GM19467 (cell line): ENCODE data around the gene CHST1.

Experiments
- ATAC-seq: cut with Tn5 transposase; IDR thresholded peaks from one replicate; pipeline ENCODE4 v1.9.1; 2021; ENCODE audit warnings: mild to moderate bottlenecking, moderate library complexity; ENCODE audit not compliant: unreplicated experiment

CHST1 gene

GRCh38 chr11:45665206-45665932 is at the start of gene CHST1:
CHST1 (minus strand) TSS chr11:45665622; CDS start chr11:45650923, 14,699 bp downstream.
- no peak for ATAC-seq

- no peak for ATAC-seq
These were observed 48.2 kb upstream of the CHST1 start for GRCh38 chr11:45713573-45713972.

- ATAC-seq = no peak
These were observed 45.1 kb upstream of the CHST1 start for GRCh38 chr11:45710561-45710960.

GRCh38 chr11:45708887-45709663 is 43.7 kb upstream of the CHST1 start:
- no peak for ATAC-seq

- no peak for ATAC-seq
These were observed 39.2 kb upstream of the CHST1 start for GRCh38 chr11:45704635-45705034.

- ATAC-seq = no peak
These were observed 38.7 kb upstream of the CHST1 start for GRCh38 chr11:45704133-45704532.

- no peak for ATAC-seq
These were observed 37.1 kb upstream of the CHST1 start for GRCh38 chr11:45702511-45702910.

GRCh38 chr11:45698777-45699497 is 33.5 kb upstream of the CHST1 start:
- ATAC-seq = no peak

GRCh38 chr11:45692808-45693453 is 27.5 kb upstream of the CHST1 start:
- ATAC-seq = no peak

GRCh38 chr11:45688472-45689033 is 23.1 kb upstream of the CHST1 start:
- no peak for ATAC-seq

- ATAC-seq = no peak
These were observed 22.4 kb upstream of the CHST1 start for GRCh38 chr11:45687836-45688235.

GRCh38 chr11:45685964-45686537 is 20.6 kb upstream of the CHST1 start:
- ATAC-seq = no peak

GRCh38 chr11:45684440-45684839 is 19.0 kb upstream of the CHST1 start:
- ATAC-seq = no peak

- ATAC-seq = no peak
These were observed 18.0 kb upstream of the CHST1 start for GRCh38 chr11:45683271-45684058.

GRCh38 chr11:45679806-45680205 is 14.4 kb upstream of the CHST1 start:
- ATAC-seq = no peak

- ATAC-seq = no peak
These were observed 13.6 kb upstream of the CHST1 start for GRCh38 chr11:45678976-45679375.

GRCh38 chr11:45677770-45678512 is 12.5 kb upstream of the CHST1 start:
- no peak for ATAC-seq

- ATAC-seq = peak; percentile 64
These were observed 11.2 kb upstream of the CHST1 start for GRCh38 chr11:45676522-45677095.

- no peak for ATAC-seq
These were observed 10.2 kb upstream of the CHST1 start for GRCh38 chr11:45675646-45676045.
